ENCODE data around the gene GPM6B.

DNA sequence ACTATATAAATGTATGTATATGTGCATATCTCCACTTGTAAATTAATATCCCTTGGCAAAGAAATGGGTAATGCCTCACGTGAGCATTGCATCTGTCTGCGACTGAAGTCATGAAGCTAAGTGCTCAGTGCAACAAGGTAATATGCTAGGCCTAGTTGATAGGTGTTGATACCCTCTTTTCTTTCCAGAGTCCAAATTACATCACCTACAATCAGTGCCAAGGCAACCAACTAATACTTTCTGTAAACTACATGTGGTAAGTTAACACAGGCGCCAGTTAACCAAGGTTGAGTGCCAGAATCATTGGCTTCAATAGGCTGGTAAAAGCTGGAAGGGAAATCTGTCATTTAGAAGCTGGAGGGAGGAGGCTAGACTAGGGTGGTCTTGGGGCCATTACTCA, 41.1 kb downstream of the GPM6B start:
- TF ChIP-seq CTCF (IDR thresholded peaks at IDR 0.05; ENCODE audit: low read depth, low read length, poor library complexity, severe bottlenecking): no peak
- TF ChIP-seq EZH2phosphoT487 (IDR thresholded peaks at IDR 0.05; ENCODE audit: borderline replicate concordance, low read length): no peak
